GM18507 (cell line): ENCODE data around the gene ZBTB16.

Experiments used
- DNase-seq: peaks from one replicate; pipeline ENCODE4 v3.0.0; 2011; ENCODE audit warnings: low read depth; ENCODE audit not compliant: insufficient read length; ENCODE audit errors: extremely low spot score
- FAIRE-seq: peaks from 2 replicates; lab custom pipeline; 2011; peaks lifted over from hg19 to GRCh38; lab: Jason Lieb, UNC

ZBTB16 gene

GRCh38 chr11:114158886-114159285 lies 99.4 kb downstream of the ZBTB16 start:
- DNase-seq (no peak), FAIRE-seq (no peak)

- DNase-seq (no peak), FAIRE-seq (no peak)
Measured at GRCh38 chr11:114159320-114159719, 99.8 kb downstream of the ZBTB16 start.

GRCh38 chr11:114159802-114160632 lies 100.5 kb downstream of the ZBTB16 start:
- FAIRE-seq (peak; percentile 41), DNase-seq (peak; percentile 12)

GRCh38 chr11:114160894-114161293 lies 101.4 kb downstream of the ZBTB16 start:
- DNase-seq (no peak), FAIRE-seq (no peak)

GRCh38 chr11:114161486-114162250 lies 102.2 kb downstream of the ZBTB16 start:
- DNase-seq: no peak
- FAIRE-seq: no peak

GRCh38 chr11:114162719-114163123 lies 103.2 kb downstream of the ZBTB16 start:
- no peak for FAIRE-seq
- DNase-seq: no peak

- DNase-seq (no peak), FAIRE-seq (no peak)
Measured at GRCh38 chr11:114163229-114163631, 103.7 kb downstream of the ZBTB16 start.

- FAIRE-seq (no peak), DNase-seq (no peak)
Measured at GRCh38 chr11:114163830-114164401, 104.4 kb downstream of the ZBTB16 start.

- FAIRE-seq: no peak
- DNase-seq: no peak
Measured at GRCh38 chr11:114164546-114164945, 105.0 kb downstream of the ZBTB16 start.

GRCh38 chr11:114165326-114166230 lies 106.1 kb downstream of the ZBTB16 start:
- FAIRE-seq: no peak

GRCh38 chr11:114166362-114166761 lies 106.9 kb downstream of the ZBTB16 start:
- FAIRE-seq (no peak), DNase-seq (no peak)

More at GRCh38 chr11:114165326-114166230, 106.1 kb downstream of the ZBTB16 start:
- DNase-seq: no peak

GRCh38 chr11:114166897-114167323 lies 107.4 kb downstream of the ZBTB16 start:
- DNase-seq (no peak), FAIRE-seq (no peak)

GRCh38 chr11:114167355-114167754 lies 107.8 kb downstream of the ZBTB16 start:
- FAIRE-seq: no peak

GRCh38 chr11:114167771-114168448 lies 108.4 kb downstream of the ZBTB16 start:
- FAIRE-seq: no peak
- no peak for DNase-seq

More at GRCh38 chr11:114167355-114167754, 107.8 kb downstream of the ZBTB16 start:
- DNase-seq: no peak

GRCh38 chr11:114168691-114169090 lies 109.2 kb downstream of the ZBTB16 start:
- DNase-seq (no peak), FAIRE-seq (no peak)

GRCh38 chr11:114169321-114169749 lies 109.8 kb downstream of the ZBTB16 start:
- DNase-seq (no peak), FAIRE-seq (no peak)

- DNase-seq: no peak
- no peak for FAIRE-seq
Measured at GRCh38 chr11:114169821-114170220, 110.3 kb downstream of the ZBTB16 start.

- FAIRE-seq: no peak
- no peak for DNase-seq
Measured at GRCh38 chr11:114170226-114170625, 110.7 kb downstream of the ZBTB16 start.
